H9 (cell line): ENCODE data around the gene CLOCK. TPM values are rescaled to one million over a fixed set of nuclear protein-coding genes. Genes with fewer than 3 reads are reported as not detected.

ENCODE experiments used
- DNase-seq: peaks from one replicate; pipeline ENCODE4 v3.0.0-alpha.2; 2017
- H2AFZ ChIP-seq: one replicate; pipeline ENCODE4 v1.6.1; 2013; ENCODE audit warnings: mild to moderate bottlenecking, low read length, control low read depth, moderate library complexity
- H2AK5ac ChIP-seq: 2 replicates; pipeline ENCODE4 v1.6.1; 2013; ENCODE audit warnings: low read length, control low read depth, mixed read lengths; ENCODE audit not compliant: insufficient read length
- H2BK120ac ChIP-seq: one replicate; pipeline ENCODE4 v1.6.1; 2013; ENCODE audit warnings: low read depth, mild to moderate bottlenecking, low read length, control low read depth, inconsistent platforms; ENCODE audit not compliant: poor library complexity, severe bottlenecking
- H2BK12ac ChIP-seq: 2 replicates; pipeline ENCODE4 v1.6.1; 2013; ENCODE audit warnings: low read length, control low read depth, mixed read lengths, low read depth; ENCODE audit not compliant: insufficient read length
- H2BK15ac ChIP-seq: 2 replicates; pipeline ENCODE4 v1.6.1; 2013; ENCODE audit warnings: low read depth, low read length, control low read depth
- H2BK20ac ChIP-seq: one replicate; pipeline ENCODE4 v1.6.1; 2013; ENCODE audit warnings: low read depth, mild to moderate bottlenecking, low read length, control low read depth, inconsistent platforms; ENCODE audit not compliant: poor library complexity, severe bottlenecking
- H2BK5ac ChIP-seq: 2 replicates; pipeline ENCODE4 v1.6.1; 2013; ENCODE audit warnings: low read length, control low read depth, mixed read lengths; ENCODE audit not compliant: insufficient read length
- H3K14ac ChIP-seq: 2 replicates; pipeline ENCODE4 v1.6.1; 2013; ENCODE audit warnings: low read length, control low read depth; ENCODE audit not compliant: insufficient read depth
- H3K18ac ChIP-seq: 2 replicates; pipeline ENCODE4 v1.6.1; 2013; ENCODE audit warnings: low read depth, mild to moderate bottlenecking, mixed read lengths, low read length, control low read depth; ENCODE audit not compliant: insufficient read length
- H3K23ac ChIP-seq: 2 replicates; pipeline ENCODE4 v1.6.1; 2013; ENCODE audit warnings: low read length, control low read depth, mixed read lengths, low read depth; ENCODE audit not compliant: insufficient read length
- H3K23me2 ChIP-seq: 2 replicates; pipeline ENCODE4 v1.6.1; 2013; ENCODE audit warnings: low read depth, mild to moderate bottlenecking, mixed read lengths, low read length, control low read depth; ENCODE audit not compliant: insufficient read length, poor library complexity, severe bottlenecking
- H3K27ac ChIP-seq: 2 replicates; pipeline ENCODE4 v1.5.1; 2013; ENCODE audit warnings: low read length, control low read depth, mixed read lengths, low read depth; ENCODE audit not compliant: insufficient read length
- H3K27me3 ChIP-seq: 2 replicates; pipeline ENCODE4 v1.6.1; 2013; ENCODE audit warnings: low read length, control low read depth, inconsistent platforms; ENCODE audit not compliant: insufficient read depth
- H3K4ac ChIP-seq: 2 replicates; pipeline ENCODE4 v1.6.1; 2013; ENCODE audit warnings: low read depth, mild to moderate bottlenecking, control low read depth, inconsistent platforms, low read length, moderate library complexity
- H3K4me1 ChIP-seq: 2 replicates; pipeline ENCODE4 v1.6.1; 2013; ENCODE audit warnings: low read length, control low read depth, inconsistent platforms; ENCODE audit not compliant: insufficient read depth
- H3K4me2 ChIP-seq: 2 replicates; pipeline ENCODE4 v1.6.1; 2013; ENCODE audit warnings: low read length, control low read depth, mixed read lengths; ENCODE audit not compliant: insufficient read length, insufficient read depth
- H3K56ac ChIP-seq: 2 replicates; pipeline ENCODE4 v1.6.1; 2013; ENCODE audit warnings: low read depth, mild to moderate bottlenecking, mixed read lengths, low read length, control low read depth; ENCODE audit not compliant: insufficient read length
- H3K79me1 ChIP-seq: 2 replicates; pipeline ENCODE4 v1.6.1; 2013; ENCODE audit warnings: low read depth, mild to moderate bottlenecking, moderate library complexity, low read length, control low read depth, inconsistent platforms; ENCODE audit not compliant: insufficient read depth, poor library complexity, severe bottlenecking
- H3K79me2 ChIP-seq: 2 replicates; pipeline ENCODE4 v1.6.1; 2013; ENCODE audit warnings: low read length, control low read depth, inconsistent platforms; ENCODE audit not compliant: insufficient read depth
- H3K9ac ChIP-seq: 2 replicates; pipeline ENCODE4 v1.6.1; 2013; ENCODE audit warnings: low read length, control low read depth, mixed read lengths; ENCODE audit not compliant: insufficient read length; ENCODE audit errors: extremely low read depth
- H3K9me3 ChIP-seq: one replicate; pipeline ENCODE4 v1.6.1; 2013; ENCODE audit warnings: low read depth, low read length, inconsistent platforms; ENCODE audit not compliant: control insufficient read depth
- H3T11ph ChIP-seq: one replicate; pipeline ENCODE4 v1.6.1; 2013; ENCODE audit warnings: mild to moderate bottlenecking, low read length, control low read depth, inconsistent platforms
- H4K20me1 ChIP-seq: one replicate; pipeline ENCODE4 v1.6.1; 2013; ENCODE audit not compliant: control insufficient read depth, insufficient read length, insufficient read depth
- H4K5ac ChIP-seq: 2 replicates; pipeline ENCODE4 v1.6.1; 2013; ENCODE audit warnings: low read depth, mild to moderate bottlenecking, mixed read lengths, low read length, control low read depth; ENCODE audit not compliant: insufficient read length
- H4K8ac ChIP-seq: replicated peaks from 2 replicates; pipeline ENCODE4 v1.6.1; 2013; ENCODE audit warnings: low read length, control low read depth, mixed read lengths, low read depth; ENCODE audit not compliant: insufficient read length
- H4K91ac ChIP-seq: 2 replicates; pipeline ENCODE4 v1.6.1; 2013; ENCODE audit warnings: low read depth, mild to moderate bottlenecking, moderate library complexity, mixed read lengths, low read length, control low read depth; ENCODE audit not compliant: insufficient read length
- H3K27ac Mint-ChIP-seq, 3 experiments: 2 replicates in 2 of 3; 3 replicates in 1 of 3; pipeline ENCODE4 v1.8.0; 2020 to 2021; ENCODE audit warnings: mixed read lengths in 3 of 3, mild to moderate bottlenecking in 1 of 3, moderate library complexity in 1 of 3
- H3K27me3 Mint-ChIP-seq: 2 replicates; pipeline ENCODE4 v1.8.0; 2021; ENCODE audit warnings: low read depth, mild to moderate bottlenecking, moderate library complexity, mixed read lengths
- H3K36me3 Mint-ChIP-seq, 3 experiments: 2 replicates in 2 of 3; 3 replicates in 1 of 3; pipeline ENCODE4 v1.8.0; 2020 to 2021; ENCODE audit warnings: low read depth in 3 of 3, mixed read lengths in 3 of 3; ENCODE audit not compliant: insufficient read depth in 1 of 3
- H3K4me1 Mint-ChIP-seq, 2 experiments: 2 replicates each; pipeline ENCODE4 v1.8.0; 2020; ENCODE audit warnings: mixed read lengths in 2 of 2
- H3K4me3 Mint-ChIP-seq, 2 experiments: 2 replicates in 1 of 2; 3 replicates in 1 of 2; pipeline ENCODE4 v1.8.0; 2020 to 2021; ENCODE audit warnings: mild to moderate bottlenecking in 2 of 2, mixed read lengths in 2 of 2, moderate library complexity in 1 of 2
- H3K9me3 Mint-ChIP-seq, 2 experiments: 2 replicates in 1 of 2; 3 replicates in 1 of 2; pipeline ENCODE4 v1.8.0; 2020; ENCODE audit warnings: mild to moderate bottlenecking in 2 of 2, mixed read lengths in 2 of 2, moderate library complexity in 1 of 2
- WGBS: extraction: QIAGEN DNeasy Blood & Tissue Kit; methylation state at CpG from one replicate; pipeline ENCODE4 v1.1.7; 2013; ENCODE audit warnings: missing lambda C conversion rate, low lambda C conversion rate, mixed read lengths; ENCODE audit not compliant: insufficient read length; ENCODE audit errors: extremely low coverage; 5-methylcytosine and 5-hydroxymethylcytosine counted together
- total RNA-seq: library from RNA; stranded (reverse); gene quantifications from 2 replicates; pipeline ENCODE4 v1.2.1, GENCODE V29; 2021
- TF ChIP-seq, protein P1 (sequence below): fragments of 200-600 bp; sonication (generic); conservative IDR thresholded peaks from 3 replicates; pipeline ENCODE4 v1.8.0; 2021; ENCODE audit warnings: antibody characterized with exemption, mild to moderate bottlenecking

Gene CLOCK
- total RNA-seq, 1 experiment from 2014 or later: 16.2 TPM

DNA sequence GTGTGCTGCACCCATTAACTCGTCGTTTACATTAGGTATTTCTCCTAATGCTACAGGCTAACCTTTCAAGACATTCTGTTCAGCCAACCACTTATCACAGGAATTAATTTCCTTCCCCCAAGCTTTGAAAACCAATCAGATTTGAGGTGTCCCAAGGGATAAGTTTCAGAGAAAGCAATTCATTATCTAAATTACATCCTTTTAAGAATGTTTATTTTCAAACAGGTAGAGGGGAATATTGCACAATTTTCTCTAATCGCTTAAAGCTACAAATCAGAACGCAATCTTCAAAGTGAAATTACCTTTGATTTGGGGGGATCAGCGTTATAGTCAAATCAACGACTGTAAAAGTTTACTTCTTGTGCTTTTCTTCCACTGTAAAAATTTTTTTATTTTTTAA lies 1.6 kb downstream of the CLOCK start:
- TF ChIP-seq, protein P1, sequence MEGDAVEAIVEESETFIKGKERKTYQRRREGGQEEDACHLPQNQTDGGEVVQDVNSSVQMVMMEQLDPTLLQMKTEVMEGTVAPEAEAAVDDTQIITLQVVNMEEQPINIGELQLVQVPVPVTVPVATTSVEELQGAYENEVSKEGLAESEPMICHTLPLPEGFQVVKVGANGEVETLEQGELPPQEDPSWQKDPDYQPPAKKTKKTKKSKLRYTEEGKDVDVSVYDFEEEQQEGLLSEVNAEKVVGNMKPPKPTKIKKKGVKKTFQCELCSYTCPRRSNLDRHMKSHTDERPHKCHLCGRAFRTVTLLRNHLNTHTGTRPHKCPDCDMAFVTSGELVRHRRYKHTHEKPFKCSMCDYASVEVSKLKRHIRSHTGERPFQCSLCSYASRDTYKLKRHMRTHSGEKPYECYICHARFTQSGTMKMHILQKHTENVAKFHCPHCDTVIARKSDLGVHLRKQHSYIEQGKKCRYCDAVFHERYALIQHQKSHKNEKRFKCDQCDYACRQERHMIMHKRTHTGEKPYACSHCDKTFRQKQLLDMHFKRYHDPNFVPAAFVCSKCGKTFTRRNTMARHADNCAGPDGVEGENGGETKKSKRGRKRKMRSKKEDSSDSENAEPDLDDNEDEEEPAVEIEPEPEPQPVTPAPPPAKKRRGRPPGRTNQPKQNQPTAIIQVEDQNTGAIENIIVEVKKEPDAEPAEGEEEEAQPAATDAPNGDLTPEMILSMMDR: no peak
- Histone ChIP-seq H3K14ac (no peak overlapping the region), H3K4me2 (peak overlapping the region; percentile 44), H4K20me1 (peaks cover 2% of the 10 kb centered on the region), H3K79me1 (no peaks in the 10 kb centered on the region), H3K4me1 (peaks cover 8% of the 10 kb centered on the region; the same call in 1 of the 2 replicates), H3K18ac (no peak overlapping the region), H2BK5ac (no peak overlapping the region), H2BK12ac (no peak overlapping the region), H2BK20ac (no peak overlapping the region), H2BK120ac (no peak overlapping the region), H3K79me2 (peaks cover 11% of the 10 kb centered on the region; the same call in 1 of the 2 replicates), H3K27me3 (no peaks in the 10 kb centered on the region), H3T11ph (no peak overlapping the region), H3K56ac (no peak overlapping the region), H3K27ac (no peak overlapping the region), H4K91ac (no peak overlapping the region), H3K4ac (no peak overlapping the region), H4K5ac (no peak overlapping the region), H2AFZ (no peak overlapping the region), H2AK5ac (no peak overlapping the region), H3K23me2 (peaks cover 6% of the 10 kb centered on the region), H4K8ac (no peak overlapping the region), H3K23ac (no peak overlapping the region), H3K9ac (peak overlapping the region; percentile 82), H3K9me3 (no peaks in the 10 kb centered on the region), H2BK15ac (no peak overlapping the region)
- no peaks in the 10 kb centered on the region for H3K9me3 Mint-ChIP-seq
- H3K27me3 Mint-ChIP-seq: no peaks in the 10 kb centered on the region
- DNase-seq: no peak
- peak overlapping the region; percentile 92 to 94 for H3K4me3 Mint-ChIP-seq
- peak overlapping the region in 2 of 3 experiments; percentile 49 to 59; a peak in 4 of 7 replicates for H3K27ac Mint-ChIP-seq
- no CpG with 5 or more reads among the region's 6 CpGs for WGBS
- H3K4me1 Mint-ChIP-seq: peaks cover 45 to 46% of the 10 kb centered on the region in 2 experiments
- peaks cover 0 to 4% (median 0%) of the 10 kb centered on the region in 3 experiments; a peak in 3 of 7 replicates for H3K36me3 Mint-ChIP-seq
